Measurements from ENCODE around the gene LUC7L3.

DNA sequence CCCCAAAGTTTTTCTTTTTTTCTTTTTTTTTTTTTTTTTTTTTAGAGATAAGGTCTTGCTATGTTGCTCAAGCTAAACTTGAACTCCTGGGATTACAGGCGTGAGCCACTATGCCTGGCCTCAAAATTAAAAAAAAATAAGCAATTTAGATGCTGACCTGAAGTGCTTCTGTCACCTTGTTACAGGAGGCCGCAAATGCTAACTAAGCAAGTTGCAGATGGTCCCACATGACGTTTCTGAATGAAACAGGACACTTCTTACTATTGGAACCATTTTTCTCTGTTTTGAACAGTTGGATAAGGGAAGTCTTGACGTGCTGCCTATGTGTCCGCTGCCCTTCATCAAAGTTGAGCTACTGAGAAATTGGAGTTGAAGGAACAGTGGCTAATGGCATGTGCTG, 39.1 kb downstream of the LUC7L3 start:
- TF ChIP-seq, protein P1, sequence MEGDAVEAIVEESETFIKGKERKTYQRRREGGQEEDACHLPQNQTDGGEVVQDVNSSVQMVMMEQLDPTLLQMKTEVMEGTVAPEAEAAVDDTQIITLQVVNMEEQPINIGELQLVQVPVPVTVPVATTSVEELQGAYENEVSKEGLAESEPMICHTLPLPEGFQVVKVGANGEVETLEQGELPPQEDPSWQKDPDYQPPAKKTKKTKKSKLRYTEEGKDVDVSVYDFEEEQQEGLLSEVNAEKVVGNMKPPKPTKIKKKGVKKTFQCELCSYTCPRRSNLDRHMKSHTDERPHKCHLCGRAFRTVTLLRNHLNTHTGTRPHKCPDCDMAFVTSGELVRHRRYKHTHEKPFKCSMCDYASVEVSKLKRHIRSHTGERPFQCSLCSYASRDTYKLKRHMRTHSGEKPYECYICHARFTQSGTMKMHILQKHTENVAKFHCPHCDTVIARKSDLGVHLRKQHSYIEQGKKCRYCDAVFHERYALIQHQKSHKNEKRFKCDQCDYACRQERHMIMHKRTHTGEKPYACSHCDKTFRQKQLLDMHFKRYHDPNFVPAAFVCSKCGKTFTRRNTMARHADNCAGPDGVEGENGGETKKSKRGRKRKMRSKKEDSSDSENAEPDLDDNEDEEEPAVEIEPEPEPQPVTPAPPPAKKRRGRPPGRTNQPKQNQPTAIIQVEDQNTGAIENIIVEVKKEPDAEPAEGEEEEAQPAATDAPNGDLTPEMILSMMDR (IDR thresholded peaks at IDR 0.05) = no peak
- no peak for TF ChIP-seq POLR2A (IDR thresholded peaks at IDR 0.05)
